ENCODE measurements around the gene CNOT1. TPM values are rescaled to one million over a fixed set of nuclear protein-coding genes. Genes with fewer than 3 reads are reported as not detected.

The CNOT1 gene
- total RNA-seq, 1 experiment from 2014 or later, result 230 TPM

DNA sequence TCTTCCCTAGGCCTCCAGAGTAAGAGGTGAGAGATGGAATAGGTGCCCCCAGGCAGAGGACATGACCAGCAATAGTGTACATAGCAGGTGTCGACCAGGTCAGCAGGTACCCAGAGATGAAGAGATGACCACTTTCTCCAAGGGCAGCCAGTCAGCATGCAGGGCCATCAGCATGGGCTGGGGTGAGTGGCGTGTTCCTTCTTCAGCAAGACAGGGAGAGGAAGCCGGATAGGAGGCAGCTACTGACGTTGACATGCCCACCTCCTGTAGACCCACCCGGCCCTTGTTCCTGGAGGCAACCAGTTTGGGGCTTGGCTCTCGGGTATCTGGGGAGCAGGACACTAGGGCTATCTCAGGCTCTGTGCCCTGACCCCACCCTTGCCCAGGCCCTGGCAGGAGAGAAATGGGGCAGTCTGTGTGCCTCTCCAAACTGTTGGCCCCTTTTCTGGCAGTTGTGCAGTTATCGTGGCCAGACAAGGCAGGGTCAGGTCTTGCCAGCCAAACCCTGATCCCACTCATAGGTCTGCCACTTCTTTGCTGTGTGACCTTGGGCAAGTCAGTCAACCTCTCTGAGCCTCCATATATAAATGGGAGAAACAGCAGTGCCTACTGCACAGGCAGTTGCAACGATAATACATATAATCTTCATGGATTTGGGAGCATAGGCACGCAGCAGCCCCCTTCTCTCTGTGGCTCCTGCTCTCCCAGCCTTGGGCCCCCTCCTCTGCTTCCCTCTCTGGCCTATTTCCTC, 131.1 kb downstream of the CNOT1 start:
- ChIA-PET POLR2A (no interaction called here), RAD21 (ENCODE audit: low non-redundant PET in 1 of 2, low total read pairs in 2 of 2, uncharacterized antibody in 2 of 2, unreplicated experiment in 2 of 2) (no interaction called here), CTCF (interaction anchor here (1.0 to 1.4 kb wide), 2 partner anchors 13 to 258 kb away, joined by 3 read pairs; no protein-coding TSS in a partner anchor)
- Histone ChIP-seq H3K36me3 (ENCODE audit: control insufficient read depth in 1 of 2, insufficient read depth in 2 of 2, low read length in 2 of 2) (no peaks in the 10 kb centered on the region), H3K9ac (ENCODE audit: low read length) (no peak overlapping the region), H4K20me1 (ENCODE audit: insufficient read depth) (no peaks in the 10 kb centered on the region), H3K4me3 (replicated peaks in 1 of 2; ENCODE audit: low read depth in 1 of 2, low read length in 2 of 2) (no peak overlapping the region), H3K27ac (ENCODE audit: low read depth, low read length) (no peak overlapping the region), H3K4me1 (ENCODE audit: control insufficient read depth in 1 of 2, insufficient read depth in 2 of 2, low read length in 2 of 2) (peaks cover 4 to 41% of the 10 kb centered on the region in 2 experiments; a peak in 3 of 4 replicates), H3K4me2 (ENCODE audit: low read length) (no peak overlapping the region), H2AFZ (ENCODE audit: low read depth, low read length, poor library complexity, severe bottlenecking) (no peak overlapping the region), H3K27me3 (ENCODE audit: insufficient read depth, low read length) (no peaks in the 10 kb centered on the region), H3K9me3 (ENCODE audit: control insufficient read depth in 1 of 2, insufficient read depth in 1 of 2, low read depth in 1 of 2, low read length in 2 of 2) (no peaks in the 10 kb centered on the region), H3K79me2 (ENCODE audit: insufficient read depth, low read length) (no peaks in the 10 kb centered on the region), H3K9me2 (ENCODE audit: insufficient read depth) (no peaks in the 10 kb centered on the region)
- BruUV-seq (replicated peaks), result no TSS peak
- TF ChIP-seq, protein P1, sequence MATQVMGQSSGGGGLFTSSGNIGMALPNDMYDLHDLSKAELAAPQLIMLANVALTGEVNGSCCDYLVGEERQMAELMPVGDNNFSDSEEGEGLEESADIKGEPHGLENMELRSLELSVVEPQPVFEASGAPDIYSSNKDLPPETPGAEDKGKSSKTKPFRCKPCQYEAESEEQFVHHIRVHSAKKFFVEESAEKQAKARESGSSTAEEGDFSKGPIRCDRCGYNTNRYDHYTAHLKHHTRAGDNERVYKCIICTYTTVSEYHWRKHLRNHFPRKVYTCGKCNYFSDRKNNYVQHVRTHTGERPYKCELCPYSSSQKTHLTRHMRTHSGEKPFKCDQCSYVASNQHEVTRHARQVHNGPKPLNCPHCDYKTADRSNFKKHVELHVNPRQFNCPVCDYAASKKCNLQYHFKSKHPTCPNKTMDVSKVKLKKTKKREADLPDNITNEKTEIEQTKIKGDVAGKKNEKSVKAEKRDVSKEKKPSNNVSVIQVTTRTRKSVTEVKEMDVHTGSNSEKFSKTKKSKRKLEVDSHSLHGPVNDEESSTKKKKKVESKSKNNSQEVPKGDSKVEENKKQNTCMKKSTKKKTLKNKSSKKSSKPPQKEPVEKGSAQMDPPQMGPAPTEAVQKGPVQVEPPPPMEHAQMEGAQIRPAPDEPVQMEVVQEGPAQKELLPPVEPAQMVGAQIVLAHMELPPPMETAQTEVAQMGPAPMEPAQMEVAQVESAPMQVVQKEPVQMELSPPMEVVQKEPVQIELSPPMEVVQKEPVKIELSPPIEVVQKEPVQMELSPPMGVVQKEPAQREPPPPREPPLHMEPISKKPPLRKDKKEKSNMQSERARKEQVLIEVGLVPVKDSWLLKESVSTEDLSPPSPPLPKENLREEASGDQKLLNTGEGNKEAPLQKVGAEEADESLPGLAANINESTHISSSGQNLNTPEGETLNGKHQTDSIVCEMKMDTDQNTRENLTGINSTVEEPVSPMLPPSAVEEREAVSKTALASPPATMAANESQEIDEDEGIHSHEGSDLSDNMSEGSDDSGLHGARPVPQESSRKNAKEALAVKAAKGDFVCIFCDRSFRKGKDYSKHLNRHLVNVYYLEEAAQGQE (IDR thresholded peaks at IDR 0.05; ENCODE audit: low read depth), result no peak
- TF ChIP-seq POLR2A (IDR thresholded peaks at IDR 0.05; ENCODE audit: borderline replicate concordance, extremely low read depth, insufficient read depth, insufficient read length) (no peak), CEBPB (IDR thresholded peaks at IDR 0.05; ENCODE audit: low read depth) (no peak), CBX3 (IDR thresholded peaks at IDR 0.05; ENCODE audit: low read depth) (no peak), ZFX (IDR thresholded peaks at IDR 0.05) (no peak), ELF1 (IDR thresholded peaks at IDR 0.05; ENCODE audit: borderline replicate concordance, low read depth) (no peak), FOSL1 (IDR thresholded peaks at IDR 0.05; ENCODE audit: low read depth) (no peak), SRF (IDR thresholded peaks at IDR 0.05; ENCODE audit: low read depth) (no peak), EZH2phosphoT487 (IDR thresholded peaks at IDR 0.05; ENCODE audit: borderline replicate concordance) (no peak), SIN3A (IDR thresholded peaks at IDR 0.05; ENCODE audit: low read depth) (no peak), EZH2 (IDR thresholded peaks at IDR 0.05) (no peak)
- TF ChIP-seq, protein P2, sequence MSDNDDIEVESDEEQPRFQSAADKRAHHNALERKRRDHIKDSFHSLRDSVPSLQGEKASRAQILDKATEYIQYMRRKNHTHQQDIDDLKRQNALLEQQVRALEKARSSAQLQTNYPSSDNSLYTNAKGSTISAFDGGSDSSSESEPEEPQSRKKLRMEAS (IDR thresholded peaks at IDR 0.05), result no peak
- DNase-seq (ENCODE audit: low read depth, low spot score) (no peak), ATAC-seq (no peak)
- intact Hi-C loops (cut with micrococcal nuclease), result loop anchor here (5.0 kb wide), 1 partner anchor 164 kb away; no protein-coding TSS in a partner anchor

Data from HCT116 (cell line).